Left ventricle myocardium inferior (tissue), 1 donor: ENCODE data around the gene B3GLCT. TPM values are rescaled to one million over a fixed set of nuclear protein-coding genes. Genes with fewer than 3 reads are reported as not detected.

Source experiments
- DNase-seq: peaks from one replicate; pipeline ENCODE4 v3.0.0-alpha.2; 2020
- H3K27ac ChIP-seq: fragments of 200-600 bp; replicated peaks from 2 replicates; pipeline ENCODE4 v1.8.0; 2021
- H3K27me3 ChIP-seq: fragments of 200-600 bp; 2 replicates; pipeline ENCODE4 v1.8.0; 2021; ENCODE audit warnings: low read depth
- H3K36me3 ChIP-seq: fragments of 200-600 bp; 2 replicates; pipeline ENCODE4 v1.8.0; 2021
- H3K4me1 ChIP-seq: fragments of 200-600 bp; 2 replicates; pipeline ENCODE4 v1.8.0; 2021
- H3K4me3 ChIP-seq: fragments of 200-600 bp; 2 replicates; pipeline ENCODE4 v1.8.0; 2021; ENCODE audit warnings: mild to moderate bottlenecking, moderate library complexity
- H3K9me3 ChIP-seq: fragments of 200-600 bp; replicated peaks from 2 replicates; pipeline ENCODE4 v1.8.0; 2021
- CTCF ChIP-seq: fragments of 200-600 bp; IDR thresholded peaks from 2 replicates; pipeline ENCODE4 v1.8.0; 2021; ENCODE audit warnings: antibody characterized with exemption, mild to moderate bottlenecking, borderline replicate concordance
- intact Hi-C: fragments of 100-400 bp; cut with micrococcal nuclease; formaldehyde crosslinking; loops from one replicate; pipeline ENCODE4 v1.11.0; 2022
- total RNA-seq: library from RNA; stranded (reverse); fragmentation: NEBNext Ultra II Directional; extraction: Animal tissue kit (Norgen Biotek cat#: 25700); gene quantifications from one replicate; pipeline ENCODE4 v1.2.1, GENCODE V29; 2021
- donor health status: DM: no; HTN: yes; CAD: no; lungs with severe emphysema.

Gene B3GLCT
- total RNA-seq, 1 donor from 2014 or later, result 19.5 TPM

GRCh38 chr13:31310356-31310755 is 110.6 kb downstream of the B3GLCT start:
- intact Hi-C loops, result no loop called here

GRCh38 chr13:31310786-31311185 is 111.0 kb downstream of the B3GLCT start:
- H3K27ac ChIP-seq, result peak overlapping the region; percentile 75
- intact Hi-C loops, result no loop called here

More at GRCh38 chr13:31310356-31310755, 110.6 kb downstream of the B3GLCT start:
- Histone ChIP-seq H3K27me3 (no peaks in the 10 kb centered on the region), H3K4me3 (no peak overlapping the region), H3K9me3 (peaks cover 30% of the 10 kb centered on the region), H3K36me3 (peaks cover 20% of the 10 kb centered on the region), H3K4me1 (peaks cover 20% of the 10 kb centered on the region), H3K27ac (peak overlapping the region; percentile 75)
- TF ChIP-seq CTCF, result no peak
- DNase-seq, result no peak

GRCh38 chr13:31311921-31312320 is 112.1 kb downstream of the B3GLCT start:
- H3K36me3 ChIP-seq, result peaks cover 29% of the 10 kb centered on the region
- H3K27me3 ChIP-seq, result no peaks in the 10 kb centered on the region
- no peak for TF ChIP-seq CTCF
- intact Hi-C loops, result no loop called here
- peaks cover 39% of the 10 kb centered on the region for H3K9me3 ChIP-seq
- DNase-seq, result no peak
- peaks cover 20% of the 10 kb centered on the region for H3K4me1 ChIP-seq
- peak overlapping the region; percentile 75 for H3K27ac ChIP-seq
- H3K4me3 ChIP-seq, result no peak overlapping the region

More at GRCh38 chr13:31310786-31311185, 111.0 kb downstream of the B3GLCT start:
- Histone ChIP-seq H3K9me3 (peaks cover 35% of the 10 kb centered on the region), H3K4me3 (no peak overlapping the region), H3K36me3 (peaks cover 24% of the 10 kb centered on the region), H3K27me3 (no peaks in the 10 kb centered on the region), H3K4me1 (peaks cover 20% of the 10 kb centered on the region)
- peak; percentile 55 for DNase-seq
- no peak for TF ChIP-seq CTCF

GRCh38 chr13:31314961-31315360 is 115.2 kb downstream of the B3GLCT start:
- Histone ChIP-seq H3K27ac (no peak overlapping the region), H3K9me3 (peaks cover 36% of the 10 kb centered on the region), H3K4me1 (peaks cover 18% of the 10 kb centered on the region), H3K27me3 (no peaks in the 10 kb centered on the region), H3K4me3 (no peak overlapping the region), H3K36me3 (peaks cover 58% of the 10 kb centered on the region)
- no peak for TF ChIP-seq CTCF
- intact Hi-C loops, result no loop called here
- no peak for DNase-seq

- peaks cover 8% of the 10 kb centered on the region for H3K4me1 ChIP-seq
- H3K9me3 ChIP-seq, result peaks cover 3% of the 10 kb centered on the region
- H3K36me3 ChIP-seq, result peaks cover 52% of the 10 kb centered on the region
- H3K27me3 ChIP-seq, result no peaks in the 10 kb centered on the region
- no peak for TF ChIP-seq CTCF
- DNase-seq, result no peak
- no peak overlapping the region for H3K27ac ChIP-seq
- H3K4me3 ChIP-seq, result no peak overlapping the region
- intact Hi-C loops, result no loop called here
These were observed 121.2 kb downstream of the B3GLCT start for GRCh38 chr13:31320946-31321345.

GRCh38 chr13:31321457-31321856 is 121.7 kb downstream of the B3GLCT start:
- DNase-seq, result no peak
- Histone ChIP-seq H3K36me3 (peaks cover 49% of the 10 kb centered on the region), H3K4me1 (peaks cover 8% of the 10 kb centered on the region), H3K9me3 (no peaks in the 10 kb centered on the region), H3K27me3 (no peaks in the 10 kb centered on the region), H3K4me3 (no peak overlapping the region), H3K27ac (no peak overlapping the region)
- TF ChIP-seq CTCF, result no peak
- intact Hi-C loops, result no loop called here
